ENCODE results near the gene ORC3. TPM values are rescaled to one million over a fixed set of nuclear protein-coding genes. Genes with fewer than 3 reads are reported as not detected.

ORC3 gene
- total and polyA plus RNA-seq, 2 of the 4 experiments (the other 2 are of a cell fraction) = 22.3 to 30.6 TPM

DNA sequence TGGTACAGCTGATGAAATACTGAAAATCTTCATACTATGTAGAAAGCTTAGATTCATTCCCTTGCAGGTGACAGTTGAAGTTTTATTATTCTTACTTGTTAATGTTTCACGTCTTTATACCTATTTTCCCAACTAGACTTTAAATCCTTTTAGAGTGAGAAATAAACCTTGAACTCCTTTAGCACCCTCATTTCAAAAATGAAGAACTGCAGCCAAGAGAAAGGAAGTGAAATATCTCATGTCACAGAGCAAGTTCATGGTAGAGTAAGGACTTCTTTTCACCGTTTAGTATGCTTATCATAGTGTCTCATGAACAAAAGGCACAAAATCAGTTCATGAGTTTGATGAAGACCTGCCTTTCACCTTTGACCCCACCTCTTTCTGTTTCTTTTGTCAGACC, 38.5 kb downstream of the ORC3 start:
- Histone ChIP-seq H2BK20ac (ENCODE audit: low read depth, low read length) (no peak overlapping the region), H2AFZ (replicated peaks; ENCODE audit: low read length, poor library complexity) (no peak overlapping the region), H3K9ac (ENCODE audit: low read depth, low read length) (no peak overlapping the region), H3K14ac (replicated peaks; ENCODE audit: low read depth, low read length) (no peak overlapping the region), H2BK5ac (ENCODE audit: low read depth, low read length, poor library complexity, severe bottlenecking) (no peak overlapping the region), H3K9me3 (ENCODE audit: control insufficient read depth, insufficient read depth, low read length) (no peaks in the 10 kb centered on the region), H4K8ac (ENCODE audit: low read depth in 2 of 2, low read length in 2 of 2) (no peak overlapping the region), H3K56ac (ENCODE audit: extremely low read depth, insufficient read depth, low read length) (no peak overlapping the region), H3K4me2 (ENCODE audit: low read depth, low read length) (no peak overlapping the region), H4K5ac (ENCODE audit: low read depth, low read length) (no peak overlapping the region; the same call in 1 of the 2 replicates), H3K9me1 (ENCODE audit: insufficient read depth, low read length) (no peaks in the 10 kb centered on the region), H3K79me1 (ENCODE audit: low read depth in 1 of 2, low read length in 2 of 2) (no peaks in the 10 kb centered on the region; a peak in 3 of 4 replicates), H3K27ac (ENCODE audit: insufficient read depth, low read length) (no peak overlapping the region), H3K4ac (ENCODE audit: low read depth, low read length) (no peak overlapping the region), H3K27me3 (ENCODE audit: control insufficient read depth, insufficient read depth, low read length) (no peaks in the 10 kb centered on the region), H3K36me3 (ENCODE audit: control insufficient read depth, insufficient read depth, low read length) (peaks cover 4% of the 10 kb centered on the region), H4K20me1 (ENCODE audit: insufficient read depth, low read length) (no peaks in the 10 kb centered on the region), H3K4me1 (ENCODE audit: control insufficient read depth, insufficient read depth, low read length) (peaks cover 4% of the 10 kb centered on the region), H2AK5ac (ENCODE audit: low read depth, low read length) (no peak overlapping the region), H4K91ac (ENCODE audit: insufficient read depth, low read depth, low read length) (no peak overlapping the region), H3K4me3 (ENCODE audit: insufficient read depth, low read depth, low read length) (no peak overlapping the region), H3K18ac (ENCODE audit: low read depth, low read length) (no peak overlapping the region), H2BK120ac (ENCODE audit: low read depth, low read length) (no peak overlapping the region), H2AK9ac (replicated peaks; ENCODE audit: low read depth, low read length, poor library complexity) (no peak overlapping the region), H2BK15ac (ENCODE audit: low read depth, low read length) (no peak overlapping the region), H3K23ac (ENCODE audit: low read depth, low read length) (no peak overlapping the region)
- intact Hi-C loops (cut with micrococcal nuclease) = no loop called here
- CTCF ChIA-PET = no interaction called here
- no CpG with 5 or more reads among the region's 2 CpGs for WGBS, 2 experiments (ENCODE audit: extremely low coverage in 2 of 2, insufficient read length in 1 of 2)
- ATAC-seq (ENCODE audit: low read depth) = no peak
- no TSS peak for BruUV-seq (replicated peaks)
- DNase-seq = no peak
- POLR2A ChIA-PET (ENCODE audit: unreplicated experiment) = no interaction called here
- in situ Hi-C loops (cut with MboI; ENCODE audit: low sequenced_read_pairs) = no loop called here
- TF ChIP-seq, protein P1, sequence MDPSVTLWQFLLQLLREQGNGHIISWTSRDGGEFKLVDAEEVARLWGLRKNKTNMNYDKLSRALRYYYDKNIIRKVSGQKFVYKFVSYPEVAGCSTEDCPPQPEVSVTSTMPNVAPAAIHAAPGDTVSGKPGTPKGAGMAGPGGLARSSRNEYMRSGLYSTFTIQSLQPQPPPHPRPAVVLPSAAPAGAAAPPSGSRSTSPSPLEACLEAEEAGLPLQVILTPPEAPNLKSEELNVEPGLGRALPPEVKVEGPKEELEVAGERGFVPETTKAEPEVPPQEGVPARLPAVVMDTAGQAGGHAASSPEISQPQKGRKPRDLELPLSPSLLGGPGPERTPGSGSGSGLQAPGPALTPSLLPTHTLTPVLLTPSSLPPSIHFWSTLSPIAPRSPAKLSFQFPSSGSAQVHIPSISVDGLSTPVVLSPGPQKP (IDR thresholded peaks at IDR 0.05; ENCODE audit: borderline replicate concordance, low read depth, low read length) = no peak
- TF ChIP-seq MAZ (IDR thresholded peaks at IDR 0.05; ENCODE audit: borderline replicate concordance, low read depth, low read length) (no peak), USF2 (IDR thresholded peaks at IDR 0.05; ENCODE audit: low read depth, low read length) (no peak), MXI1 (IDR thresholded peaks at IDR 0.05; ENCODE audit: borderline replicate concordance, low read depth, low read length) (no peak), POLR2A (IDR thresholded peaks at IDR 0.05; ENCODE audit: low read depth, low read length) (no peak), RCOR1 (IDR thresholded peaks at IDR 0.05; ENCODE audit: insufficient replicate concordance, low read length) (no peak), CHD1 (IDR thresholded peaks at IDR 0.05; ENCODE audit: low read depth, low read length) (no peak), CTCF (conservative IDR thresholded peaks at IDR 0.05; ENCODE audit: low read depth, low read length) (no peak), CEBPB (IDR thresholded peaks at IDR 0.05; ENCODE audit: low read depth, low read length) (no peak), RFX5 (IDR thresholded peaks at IDR 0.05; ENCODE audit: low read depth, low read length) (no peak), MAFK (IDR thresholded peaks at IDR 0.05; ENCODE audit: low read depth, low read length) (no peak), RAD21 (IDR thresholded peaks at IDR 0.05; ENCODE audit: low read length) (no peak), BHLHE40 (IDR thresholded peaks at IDR 0.05; ENCODE audit: low read depth, low read length) (no peak), NFE2L2 (IDR thresholded peaks at IDR 0.05; ENCODE audit: low read depth, low read length) (no peak), SMC3 (IDR thresholded peaks at IDR 0.05; ENCODE audit: low read depth, low read length) (no peak), FOS (IDR thresholded peaks at IDR 0.05; ENCODE audit: low read depth, low read length) (no peak)
- dilution Hi-C loops (cut with HindIII; ENCODE audit: low sequenced_read_pairs, unreplicated experiment) = no loop called here

Measured in IMR-90 (cell line).